Measurements from ENCODE around the gene TPRN.
A peak's percentile ranks its signal among the peaks of the same experiment; 100 is the strongest.

The TPRN gene

GRCh38 chr9:137161558-137162486 lies 38.7 kb downstream of the TPRN start:
- no peak for DNase-seq (ENCODE audit: low read depth, low spot score)

DNA sequence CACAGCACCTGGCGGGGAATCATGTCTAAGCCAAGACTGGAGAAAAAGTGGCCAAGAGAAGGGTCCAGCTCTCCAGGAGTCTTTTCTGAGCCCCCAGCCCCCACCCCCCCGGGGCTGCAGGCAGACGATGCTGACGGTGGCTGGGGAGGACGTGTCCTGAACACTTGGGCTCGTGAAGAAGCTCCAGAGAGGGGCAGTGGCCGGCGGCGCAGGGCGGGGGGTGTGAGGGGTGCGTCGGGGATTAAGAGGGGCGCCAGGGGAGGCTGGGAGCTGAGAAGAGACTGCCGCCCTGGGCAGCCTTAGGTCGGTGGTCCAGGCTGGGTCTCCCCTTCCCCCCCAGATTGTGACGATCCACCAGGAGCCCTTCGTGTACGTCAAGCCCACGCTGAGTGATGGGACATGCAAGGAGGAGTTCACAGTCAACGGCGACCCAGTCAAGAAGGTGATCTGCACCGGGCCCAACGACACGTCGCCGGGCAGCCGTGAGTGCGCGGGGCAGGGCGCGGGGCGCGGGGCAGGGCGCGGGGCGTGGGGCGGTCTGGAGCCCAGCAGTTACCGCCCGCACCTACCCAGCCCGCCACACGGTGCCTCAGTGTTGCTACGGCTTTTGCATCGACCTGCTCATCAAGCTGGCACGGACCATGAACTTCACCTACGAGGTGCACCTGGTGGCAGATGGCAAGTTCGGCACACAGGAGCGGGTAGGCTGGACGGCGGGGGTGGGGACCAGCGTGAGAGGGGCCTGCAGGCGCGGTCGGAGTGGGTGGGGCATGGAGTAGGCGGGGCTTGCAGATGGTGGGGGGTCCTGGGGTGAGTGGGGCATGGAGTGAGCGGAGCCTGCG lies 39.6 kb downstream of the TPRN start:
- DNase-seq (ENCODE audit: low read depth, low spot score) = no peak

DNA sequence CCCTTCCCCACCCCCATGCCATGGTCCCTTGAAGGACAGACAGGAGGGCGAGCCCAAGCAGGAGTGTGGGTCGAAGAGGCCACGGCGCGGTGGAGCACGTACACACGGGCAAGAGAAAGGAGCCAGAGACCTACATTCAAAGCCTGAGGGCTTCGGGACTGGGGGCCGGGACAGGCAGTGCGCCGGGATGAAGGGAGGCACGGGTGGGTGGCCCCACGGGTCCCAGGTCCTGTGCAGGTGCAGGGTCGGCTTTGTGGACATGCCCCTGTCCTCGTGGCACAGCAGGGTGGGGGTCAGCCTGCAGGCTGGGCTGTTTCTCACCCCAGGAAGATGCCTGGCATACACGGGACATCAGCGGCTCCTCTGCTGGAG lies 40.5 kb downstream of the TPRN start:
- DNase-seq (ENCODE audit: low read depth, low spot score) = no peak

DNA sequence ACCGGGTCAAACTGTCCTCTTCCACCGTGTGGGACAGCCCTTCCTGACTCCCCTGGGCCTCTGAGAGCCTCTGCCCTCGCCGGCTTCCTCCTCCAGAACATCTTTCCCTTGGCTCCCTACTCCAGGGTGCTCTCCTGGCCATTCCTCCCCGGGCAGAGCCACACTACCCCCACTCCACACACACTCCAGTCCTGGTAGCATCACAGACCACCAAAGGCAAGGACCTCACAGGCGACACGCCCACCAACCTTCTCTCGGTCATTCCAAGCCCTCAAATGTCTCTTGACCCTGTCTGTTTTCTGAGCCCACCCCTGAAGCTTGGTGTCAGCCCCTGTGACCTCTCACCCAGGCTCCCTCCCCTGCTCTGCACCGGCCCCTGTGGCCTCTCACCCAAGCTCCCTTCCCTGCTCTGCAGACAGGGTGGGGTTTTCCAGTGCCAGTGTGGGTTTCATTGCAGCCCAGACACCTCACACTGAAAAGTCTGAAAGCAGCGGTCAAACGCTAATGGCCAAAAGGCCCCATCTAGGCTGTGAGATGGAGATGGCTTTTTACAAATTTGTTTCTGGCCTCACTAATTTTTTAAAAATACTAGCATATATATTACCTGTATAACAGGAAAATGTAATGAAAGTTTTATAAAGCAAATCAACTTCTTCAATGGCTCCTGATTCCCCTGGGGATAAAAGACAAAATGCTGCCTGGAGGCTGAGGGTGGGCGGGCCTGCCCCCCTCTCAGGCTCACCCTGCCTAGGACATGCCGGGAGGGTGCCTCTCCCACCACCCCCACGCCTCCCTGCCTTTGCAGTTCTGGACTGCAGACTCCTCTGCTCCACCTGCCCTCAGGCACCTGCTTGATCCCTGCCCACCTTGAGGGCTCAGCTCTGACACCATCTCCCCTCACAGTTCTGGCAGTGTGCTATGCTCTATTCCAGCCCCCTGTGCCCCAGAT lies 41.2 kb downstream of the TPRN start:
- no peak for DNase-seq (ENCODE audit: low read depth, low spot score)

- DNase-seq (ENCODE audit: low read depth, low spot score) = no peak
These were observed 41.9 kb downstream of the TPRN start for GRCh38 chr9:137158625-137159024.

DNA sequence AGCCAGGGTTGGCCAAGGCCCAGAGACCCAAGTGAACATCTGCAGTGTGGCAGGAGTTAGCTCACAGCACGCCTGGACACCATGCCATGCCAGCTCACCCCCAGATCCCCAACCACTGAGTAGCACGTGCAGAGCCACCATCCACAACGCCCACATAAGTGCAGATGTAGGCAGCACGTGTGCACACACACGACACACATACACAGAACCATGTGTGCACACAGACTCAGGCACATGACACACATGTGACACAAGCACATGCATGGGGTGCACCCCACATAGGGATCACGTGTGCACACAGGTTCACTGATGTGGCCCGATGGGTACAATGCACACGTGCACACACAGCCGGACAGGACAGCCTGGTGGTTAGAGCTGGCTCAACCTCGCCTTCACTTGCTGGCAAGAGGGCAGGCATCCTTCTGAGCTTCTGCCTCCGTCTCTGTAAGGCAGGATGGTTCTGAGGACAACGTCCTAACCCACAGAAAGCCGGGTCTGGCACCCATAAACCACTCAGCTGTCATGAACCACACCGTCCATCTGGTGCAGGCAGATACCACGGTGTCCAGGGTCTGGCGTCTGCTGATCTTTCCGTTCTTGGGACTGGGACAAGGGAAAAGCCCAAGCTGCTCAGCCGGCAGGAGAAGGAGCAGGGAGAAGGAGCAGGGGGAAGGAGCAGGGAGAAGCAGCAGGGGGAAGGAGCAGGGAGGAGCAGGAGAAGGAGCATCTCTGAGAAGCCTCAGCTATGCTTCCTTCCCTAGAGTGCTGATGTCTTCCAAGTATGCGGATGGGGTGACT lies 42.7 kb downstream of the TPRN start:
- no peak for DNase-seq (ENCODE audit: low read depth, low spot score)

- DNase-seq (ENCODE audit: low read depth, low spot score) = peak; percentile 31
These were observed 43.8 kb downstream of the TPRN start for GRCh38 chr9:137156567-137157375.

GRCh38 chr9:137152844-137153405 lies 47.6 kb downstream of the TPRN start:
- DNase-seq (ENCODE audit: low read depth, low spot score) = no peak

DNA sequence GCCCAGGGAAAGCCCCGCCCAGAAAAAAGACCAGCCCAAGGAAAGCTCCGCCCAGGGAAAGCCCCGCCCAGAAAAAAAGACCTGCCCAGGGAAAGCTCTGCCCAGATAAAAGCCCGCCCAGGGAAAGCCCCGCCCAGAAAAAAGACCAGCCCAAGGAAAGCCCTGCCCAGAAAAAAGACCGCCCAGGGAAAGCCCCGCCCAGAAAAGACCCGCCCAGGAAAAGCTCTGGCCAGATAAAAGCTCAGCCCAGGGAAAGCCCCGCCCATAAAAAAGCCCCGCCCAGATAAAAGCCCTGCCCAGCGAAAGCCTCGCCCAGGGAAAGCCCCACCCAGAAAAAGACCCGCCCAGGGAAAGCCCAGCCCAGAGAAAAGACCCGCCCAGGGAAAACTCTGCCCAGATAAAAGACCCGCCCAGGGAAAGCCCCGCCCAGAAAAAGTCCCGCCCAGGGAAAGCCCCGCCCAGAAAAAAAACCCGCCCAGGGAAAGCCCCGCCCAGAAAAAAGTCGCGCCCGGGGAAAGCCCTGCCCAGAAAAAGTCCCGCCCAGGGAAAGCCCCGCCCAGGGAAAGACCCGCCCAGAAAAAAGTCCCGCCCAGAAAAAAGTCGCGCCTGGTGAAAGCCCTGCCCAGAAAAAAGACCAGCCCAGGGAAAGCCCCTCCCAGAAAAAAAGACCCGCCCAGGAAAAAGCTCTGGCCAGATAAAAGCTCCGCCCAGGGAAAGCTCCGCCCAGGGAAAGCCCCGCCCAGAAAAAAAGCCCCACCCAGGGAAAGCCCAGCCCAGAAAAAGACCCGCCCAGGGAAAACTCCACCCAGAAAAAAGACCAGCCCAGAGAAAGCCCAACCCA lies 49.7 kb downstream of the TPRN start:
- DNase-seq (ENCODE audit: low read depth, low spot score) = no peak

DNA sequence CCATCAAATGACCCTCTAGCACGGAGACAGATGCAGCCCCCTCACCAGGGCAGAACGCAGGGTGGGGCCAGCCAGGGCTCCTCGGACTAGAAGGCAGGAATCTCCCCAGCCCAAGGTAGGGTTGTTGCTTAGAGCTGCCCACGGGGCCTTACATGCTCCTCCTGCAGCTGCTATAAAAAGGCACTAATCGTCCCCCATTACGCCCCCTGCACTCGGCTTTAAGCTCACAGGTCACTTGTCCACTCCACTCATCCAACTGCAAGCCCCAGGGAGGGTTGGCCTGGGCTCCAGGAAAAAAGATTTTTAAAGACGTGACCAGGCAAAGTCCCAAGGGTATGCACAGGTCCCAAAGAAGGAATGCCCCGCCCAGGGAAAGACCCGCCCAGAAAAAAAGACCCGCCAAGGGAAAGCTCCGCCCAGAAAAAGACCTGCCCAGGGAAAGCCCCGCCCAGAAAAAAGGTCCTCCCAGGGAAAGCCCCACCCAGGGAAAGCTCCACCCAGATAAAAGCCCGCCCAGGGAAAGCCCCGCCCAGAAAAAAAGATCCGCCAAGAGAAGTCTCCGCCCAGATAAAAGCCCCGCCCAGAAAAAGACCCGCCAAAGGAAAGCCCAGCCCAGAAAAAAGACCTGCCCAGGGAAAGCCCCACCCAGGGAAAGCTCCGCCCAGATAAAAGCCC lies 50.5 kb downstream of the TPRN start:
- no peak for DNase-seq (ENCODE audit: low read depth, low spot score)

GRCh38 chr9:137149363-137149762 lies 51.2 kb downstream of the TPRN start:
- no peak for DNase-seq (ENCODE audit: low read depth, low spot score)

- no peak for DNase-seq (ENCODE audit: low read depth, low spot score)
These were observed 51.9 kb downstream of the TPRN start for GRCh38 chr9:137148661-137149060.

DNA sequence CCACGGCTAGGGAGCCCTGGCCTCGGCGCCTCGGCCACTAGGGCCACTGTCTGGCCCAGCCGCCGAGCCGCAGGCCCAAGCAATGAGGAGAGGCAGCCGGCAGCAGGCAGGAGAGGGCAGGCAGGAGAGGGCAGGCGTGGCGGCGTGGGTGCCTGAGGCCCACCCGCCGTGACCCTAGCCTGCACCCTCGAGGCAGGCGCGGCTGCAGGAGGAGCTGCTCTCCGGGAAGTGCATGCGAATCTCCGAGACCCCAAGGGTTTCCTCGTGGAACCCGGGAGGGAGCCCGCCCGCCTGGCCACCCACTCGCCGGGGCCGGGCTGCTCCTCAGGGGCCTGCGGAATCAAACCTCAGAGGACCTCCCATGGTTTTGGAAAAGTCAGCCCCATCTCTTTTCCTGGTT lies 52.3 kb downstream of the TPRN start:
- no peak for DNase-seq (ENCODE audit: low read depth, low spot score)

- DNase-seq (ENCODE audit: low read depth, low spot score) = no peak
These were observed 52.8 kb downstream of the TPRN start for GRCh38 chr9:137147793-137148160.

DNA sequence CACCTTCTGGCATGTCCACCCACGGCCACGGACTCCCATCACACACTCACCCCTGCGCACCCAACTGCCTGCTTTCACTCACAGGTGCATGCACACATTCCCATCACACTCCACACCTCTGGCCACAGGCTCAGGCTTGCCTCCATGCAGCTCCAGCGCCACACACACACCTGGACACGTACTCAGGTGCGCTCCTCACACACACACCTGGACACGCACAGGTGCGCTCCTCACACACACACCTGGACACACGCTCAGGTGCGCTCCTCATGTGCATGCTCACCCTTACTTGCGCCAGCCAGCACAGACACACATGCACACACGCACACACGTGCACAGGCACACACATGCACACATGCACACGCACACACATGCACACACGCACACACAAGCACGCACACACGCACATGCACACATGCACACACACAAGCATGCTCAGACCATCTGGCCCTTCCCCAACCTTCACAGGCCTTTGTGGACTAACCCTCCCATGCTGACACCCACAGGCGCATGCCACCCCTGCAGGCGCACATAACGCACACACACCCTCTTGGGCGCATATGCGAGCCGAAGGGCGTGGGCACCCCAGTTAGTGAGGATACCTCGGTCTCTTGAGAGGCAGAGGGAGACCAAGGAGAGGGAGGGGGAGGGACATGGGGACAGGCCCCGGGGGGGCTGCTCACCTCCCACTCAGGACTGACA lies 53.3 kb downstream of the TPRN start:
- DNase-seq (ENCODE audit: low read depth, low spot score) = no peak

GRCh38 chr9:137146527-137146918 lies 54.0 kb downstream of the TPRN start:
- no peak for DNase-seq (ENCODE audit: low read depth, low spot score)

- DNase-seq (ENCODE audit: low read depth, low spot score) = no peak
These were observed 54.6 kb downstream of the TPRN start for GRCh38 chr9:137145731-137146526.

All from activated CD4-positive, CD25-positive, alpha-beta regulatory T cell treated with anti-CD3 and anti-CD28 coated beads, Interleukin-2, amount 50 U/mL, for 16 hours (primary cell).